Activated CD4-positive, CD25-positive, alpha-beta regulatory T cell treated with anti-CD3 and anti-CD28 coated beads, Interleukin-2, amount 50 U/mL, for 24 hours (primary cell): ENCODE data around the gene RCCD1.
"Not testable (repeated sequence)": the region's sequence is repeated elsewhere in the genome, so short reads cannot be mapped to it uniquely, and the experiment has no call there.

ENCODE experiments used
- ATAC-seq, 2 donors: fragments of 150-1000 bp; cut with Tn5 transposase; one replicate each; pipeline ENCODE4 v1.10.0; 2021; ENCODE audit warnings: mild to moderate bottlenecking in 1 of 2, moderate library complexity in 1 of 2

Gene RCCD1, protein sequence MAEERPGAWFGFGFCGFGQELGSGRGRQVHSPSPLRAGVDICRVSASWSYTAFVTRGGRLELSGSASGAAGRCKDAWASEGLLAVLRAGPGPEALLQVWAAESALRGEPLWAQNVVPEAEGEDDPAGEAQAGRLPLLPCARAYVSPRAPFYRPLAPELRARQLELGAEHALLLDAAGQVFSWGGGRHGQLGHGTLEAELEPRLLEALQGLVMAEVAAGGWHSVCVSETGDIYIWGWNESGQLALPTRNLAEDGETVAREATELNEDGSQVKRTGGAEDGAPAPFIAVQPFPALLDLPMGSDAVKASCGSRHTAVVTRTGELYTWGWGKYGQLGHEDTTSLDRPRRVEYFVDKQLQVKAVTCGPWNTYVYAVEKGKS

DNA sequence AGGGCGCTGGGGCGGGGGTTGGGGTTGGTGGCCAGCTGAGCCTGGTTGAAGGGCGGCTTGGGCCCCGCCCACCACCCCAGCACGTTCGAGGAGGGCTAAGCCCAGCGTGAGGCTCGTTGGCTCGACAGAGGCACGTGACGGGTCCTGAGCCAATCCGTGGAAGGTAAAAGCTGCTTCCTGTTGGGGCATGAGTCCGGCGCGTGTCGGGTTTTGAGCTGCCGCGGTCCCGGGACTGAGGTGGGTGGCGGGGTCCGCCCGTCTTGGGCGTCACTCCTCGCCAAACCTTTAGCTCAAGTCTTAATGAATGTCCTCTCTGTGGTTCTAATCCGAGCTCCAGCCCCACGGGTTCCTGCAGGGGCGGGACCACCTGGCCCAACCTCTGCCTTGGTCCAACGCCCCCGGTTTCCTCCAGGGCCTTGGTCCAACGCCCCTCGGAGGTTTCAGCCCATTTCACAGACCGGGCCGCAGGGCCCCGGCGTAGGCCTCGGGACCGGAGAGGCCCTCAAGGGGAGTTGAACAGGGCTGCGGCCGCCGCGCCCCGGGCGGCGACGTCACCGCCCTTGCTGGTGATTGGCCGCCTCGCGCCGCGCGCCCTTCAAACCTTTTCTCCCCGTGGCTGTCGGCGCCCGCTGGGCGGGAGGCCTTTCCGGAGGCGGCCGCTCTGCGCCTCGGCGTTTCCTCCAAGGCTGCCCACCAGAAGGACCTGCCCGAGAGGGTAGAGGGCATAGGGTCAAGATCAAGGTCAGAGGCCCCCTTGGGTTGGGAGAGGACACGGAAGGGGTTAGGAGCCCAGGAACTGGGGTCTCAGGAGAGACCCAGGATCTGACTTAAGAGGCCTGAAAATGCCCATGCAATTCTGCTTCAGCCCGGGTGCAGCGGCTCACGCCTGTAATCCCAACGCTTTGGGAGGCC, at the start of gene RCCD1:
Gene RCCD1 (plus strand): TSS at position 173 of the 912 bp plus-strand sequence. CDS start 1,851 bp downstream, outside the sequence.
- ATAC-seq: peak; percentile 98

DNA sequence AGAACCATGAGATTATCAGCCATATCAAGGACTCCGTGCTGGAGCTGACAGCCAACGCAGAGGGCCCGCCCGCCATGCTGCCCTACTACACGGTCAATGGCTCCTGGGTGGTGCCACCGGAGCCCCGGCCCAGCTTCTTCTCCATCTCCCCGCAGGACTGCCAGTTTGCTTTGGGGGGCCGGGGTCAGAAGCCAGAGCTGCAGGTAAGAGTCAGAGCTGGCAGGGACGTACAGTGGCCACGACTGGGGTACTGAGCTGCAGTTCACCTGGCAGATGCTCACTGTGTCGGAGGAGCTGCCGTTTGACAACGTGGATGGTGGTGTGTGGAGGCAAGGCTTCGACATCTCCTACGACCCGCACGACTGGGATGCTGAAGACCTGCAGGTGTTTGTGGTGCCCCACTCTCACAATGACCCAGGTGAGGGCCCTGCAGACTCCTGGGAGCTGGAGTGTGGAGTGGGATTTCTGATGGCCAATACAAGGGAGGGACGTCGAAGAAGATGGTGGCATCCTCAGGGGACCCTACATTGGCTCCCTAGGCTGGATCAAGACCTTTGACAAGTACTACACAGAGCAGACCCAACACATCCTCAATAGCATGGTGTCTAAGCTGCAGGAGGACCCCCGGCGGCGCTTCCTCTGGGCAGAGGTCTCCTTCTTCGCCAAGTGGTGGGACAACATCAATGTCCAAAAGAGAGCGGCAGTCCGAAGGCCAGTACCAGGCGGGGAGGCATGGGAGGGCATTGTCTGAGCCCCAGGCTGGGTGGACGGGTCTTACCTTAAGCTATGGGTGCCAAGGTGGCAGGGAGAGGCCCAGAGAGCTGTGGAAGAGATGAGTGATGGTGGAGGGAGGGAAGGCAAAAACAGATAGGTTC, 49.1 kb upstream of the RCCD1 start:
- no peak for ATAC-seq

DNA sequence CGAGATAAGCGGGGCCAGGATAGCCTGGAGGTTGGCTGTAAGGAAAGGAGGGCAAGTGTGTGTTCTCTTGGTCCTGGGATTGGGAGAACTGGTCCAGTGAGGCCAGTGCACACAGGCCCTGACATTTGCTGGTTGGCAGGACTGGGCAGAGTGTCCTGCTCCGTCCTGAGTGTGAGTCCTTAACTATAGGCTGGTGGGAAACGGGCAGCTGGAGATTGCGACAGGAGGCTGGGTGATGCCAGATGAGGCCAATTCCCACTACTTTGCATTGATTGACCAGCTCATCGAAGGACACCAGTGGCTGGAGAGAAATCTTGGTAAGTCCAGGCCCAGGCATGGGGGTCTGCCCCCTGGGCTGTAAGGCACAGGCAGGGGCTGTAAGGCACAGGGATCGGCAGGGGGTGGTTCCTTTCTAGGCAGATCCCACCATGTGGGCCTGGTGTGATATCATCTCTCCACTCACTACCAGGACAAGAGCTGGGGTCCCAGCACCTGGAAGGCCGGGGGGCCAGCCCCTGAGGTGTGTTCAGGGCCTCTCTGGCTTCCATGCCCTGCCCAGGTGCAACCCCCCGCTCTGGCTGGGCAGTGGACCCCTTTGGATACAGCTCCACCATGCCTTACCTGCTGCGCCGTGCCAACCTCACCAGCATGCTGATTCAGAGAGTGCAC, 48.4 kb upstream of the RCCD1 start:
- no peak for ATAC-seq

DNA sequence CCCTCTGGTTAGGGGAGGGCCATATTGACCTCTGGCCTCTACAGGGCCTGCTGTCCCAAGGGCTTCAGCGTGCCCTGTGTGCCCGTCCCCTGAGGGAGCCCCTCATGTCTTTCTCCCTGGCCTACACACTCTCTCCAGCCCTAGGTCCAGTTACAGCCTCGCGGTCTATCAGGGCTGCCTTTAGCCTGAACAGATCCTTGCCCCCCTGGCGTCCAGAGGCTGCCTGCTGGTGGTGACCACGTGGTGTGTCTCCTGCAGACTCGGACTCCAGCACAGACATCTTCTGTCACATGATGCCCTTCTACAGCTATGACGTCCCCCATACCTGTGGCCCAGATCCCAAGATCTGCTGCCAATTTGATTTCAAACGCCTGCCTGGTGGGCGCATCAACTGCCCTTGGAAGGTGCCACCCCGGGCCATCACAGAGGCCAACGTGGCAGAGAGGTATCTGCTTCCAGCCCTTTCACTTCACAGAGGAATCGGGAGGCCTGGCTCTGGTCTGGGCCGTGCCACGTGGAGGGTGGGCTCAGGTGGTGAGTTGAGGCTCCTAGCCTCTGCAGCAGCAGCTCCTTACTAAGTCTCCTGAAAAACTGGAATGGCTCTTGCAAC, 47.5 kb upstream of the RCCD1 start:
- ATAC-seq: no peak

DNA sequence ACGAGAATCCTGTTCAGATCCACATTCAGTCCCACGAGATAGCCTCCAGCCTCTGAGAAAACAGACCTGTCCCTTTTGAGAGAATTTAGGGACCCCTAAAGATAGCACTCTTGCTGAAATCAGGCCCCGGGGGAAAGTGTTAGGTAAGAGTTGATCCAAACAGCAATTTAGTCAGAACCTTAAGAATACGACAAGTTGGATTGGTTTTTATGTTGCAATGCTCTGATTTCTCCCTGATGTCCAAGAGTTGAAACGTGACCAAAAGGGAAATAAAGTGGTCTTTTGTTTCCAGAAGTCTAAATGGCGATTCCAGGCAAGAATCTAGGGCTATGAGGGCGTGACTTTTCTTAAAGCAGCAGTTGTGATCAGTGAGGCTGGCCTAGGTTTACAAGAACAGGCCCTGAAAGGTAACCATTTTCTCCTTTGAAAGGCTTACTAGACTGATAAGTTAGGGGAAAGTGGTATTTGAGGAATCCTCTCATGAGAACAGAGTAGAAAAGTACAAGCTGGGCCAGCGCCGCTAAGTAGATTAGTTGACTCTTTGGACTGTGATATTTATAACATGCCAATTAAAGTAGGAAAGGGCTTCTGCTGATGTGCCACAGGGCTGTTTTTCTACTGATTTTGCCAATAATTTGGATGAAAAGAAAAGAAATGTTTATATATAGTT, 46.7 kb upstream of the RCCD1 start:
- ATAC-seq: no peak

DNA sequence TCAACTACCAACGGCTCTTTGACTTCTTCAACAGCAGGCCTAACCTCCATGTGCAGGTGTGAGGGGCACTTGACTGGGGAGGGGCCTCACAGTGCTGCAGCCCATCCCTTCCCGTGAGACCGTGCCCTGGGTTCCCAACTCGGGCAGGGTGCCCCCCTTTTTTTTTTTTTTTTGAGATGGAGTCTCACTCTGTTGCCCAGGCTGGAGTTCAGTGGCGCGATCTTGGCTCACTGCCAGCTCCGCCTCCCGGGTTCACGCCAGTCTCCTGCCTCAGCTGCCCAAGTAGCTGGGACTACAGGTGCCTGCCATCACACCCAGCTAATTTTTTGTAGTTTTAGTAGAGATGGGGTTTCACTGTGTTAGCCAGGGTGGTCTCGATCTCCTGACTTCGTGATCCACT, 45.2 kb upstream of the RCCD1 start:
- ATAC-seq: not testable (repeated sequence)

DNA sequence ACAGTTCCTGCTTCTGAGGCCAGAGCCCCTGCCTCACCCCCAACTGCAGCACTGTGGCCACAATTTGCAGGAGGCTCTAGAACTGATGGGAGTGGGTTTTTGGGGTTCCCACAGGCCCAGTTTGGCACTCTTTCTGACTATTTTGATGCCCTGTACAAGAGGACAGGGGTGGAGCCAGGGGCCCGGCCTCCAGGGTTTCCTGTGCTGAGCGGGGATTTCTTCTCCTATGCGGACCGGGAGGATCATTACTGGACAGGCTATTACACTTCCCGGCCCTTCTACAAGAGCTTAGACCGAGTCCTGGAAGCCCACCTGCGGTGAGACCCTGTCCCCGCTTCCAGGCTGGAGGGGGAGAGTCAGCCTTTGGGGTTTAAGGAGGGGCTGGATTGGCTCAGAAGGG, 44.7 kb upstream of the RCCD1 start:
- no peak for ATAC-seq

DNA sequence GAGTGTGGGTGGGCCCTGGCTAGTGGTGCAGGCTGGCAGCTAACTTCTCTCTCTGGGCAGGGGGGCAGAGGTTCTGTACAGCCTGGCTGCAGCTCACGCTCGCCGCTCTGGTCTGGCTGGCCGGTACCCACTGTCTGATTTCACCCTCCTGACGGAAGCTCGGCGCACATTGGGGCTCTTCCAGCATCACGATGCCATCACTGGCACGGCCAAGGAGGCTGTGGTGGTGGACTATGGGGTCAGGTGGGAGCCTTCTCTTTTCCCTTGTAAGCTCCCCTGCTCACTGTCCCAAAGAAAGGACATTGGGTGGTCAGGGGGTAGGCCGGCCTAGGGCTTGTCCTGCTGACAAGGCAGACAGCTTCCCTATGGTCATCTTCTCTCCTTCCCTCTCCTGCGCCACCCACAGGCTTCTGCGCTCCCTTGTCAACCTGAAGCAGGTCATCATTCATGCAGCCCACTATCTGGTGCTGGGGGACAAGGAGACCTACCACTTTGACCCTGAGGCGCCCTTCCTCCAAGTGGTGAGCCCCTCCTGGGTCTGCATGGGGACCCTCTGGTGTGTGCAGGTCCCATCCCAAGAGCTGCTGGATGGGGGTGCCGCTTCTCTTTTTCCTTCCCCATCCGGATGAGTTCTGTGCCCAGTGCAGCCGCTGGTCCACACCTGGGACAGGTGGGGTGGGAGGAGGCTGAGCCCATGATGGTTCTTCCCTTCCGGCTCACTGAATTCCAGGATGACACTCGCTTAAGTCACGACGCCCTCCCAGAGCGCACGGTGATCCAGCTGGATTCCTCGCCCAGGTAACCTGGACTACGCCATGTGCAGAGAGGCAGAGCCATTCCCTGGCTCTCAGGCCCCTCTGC, 44.0 kb upstream of the RCCD1 start:
- ATAC-seq: no peak

DNA sequence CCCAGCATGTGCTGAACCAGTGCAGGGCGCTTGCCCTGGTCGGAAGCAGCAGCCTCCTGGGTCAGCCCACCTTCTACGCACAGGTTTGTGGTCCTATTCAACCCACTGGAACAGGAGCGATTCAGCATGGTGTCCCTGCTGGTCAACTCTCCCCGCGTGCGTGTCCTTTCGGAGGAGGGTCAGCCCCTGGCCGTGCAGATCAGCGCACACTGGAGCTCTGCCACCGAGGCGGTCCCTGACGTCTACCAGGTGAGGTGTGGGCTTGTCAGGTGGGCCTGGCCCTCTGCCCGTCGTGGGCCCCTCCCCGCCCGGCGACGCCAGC, 43.4 kb upstream of the RCCD1 start:
- ATAC-seq: no peak

DNA sequence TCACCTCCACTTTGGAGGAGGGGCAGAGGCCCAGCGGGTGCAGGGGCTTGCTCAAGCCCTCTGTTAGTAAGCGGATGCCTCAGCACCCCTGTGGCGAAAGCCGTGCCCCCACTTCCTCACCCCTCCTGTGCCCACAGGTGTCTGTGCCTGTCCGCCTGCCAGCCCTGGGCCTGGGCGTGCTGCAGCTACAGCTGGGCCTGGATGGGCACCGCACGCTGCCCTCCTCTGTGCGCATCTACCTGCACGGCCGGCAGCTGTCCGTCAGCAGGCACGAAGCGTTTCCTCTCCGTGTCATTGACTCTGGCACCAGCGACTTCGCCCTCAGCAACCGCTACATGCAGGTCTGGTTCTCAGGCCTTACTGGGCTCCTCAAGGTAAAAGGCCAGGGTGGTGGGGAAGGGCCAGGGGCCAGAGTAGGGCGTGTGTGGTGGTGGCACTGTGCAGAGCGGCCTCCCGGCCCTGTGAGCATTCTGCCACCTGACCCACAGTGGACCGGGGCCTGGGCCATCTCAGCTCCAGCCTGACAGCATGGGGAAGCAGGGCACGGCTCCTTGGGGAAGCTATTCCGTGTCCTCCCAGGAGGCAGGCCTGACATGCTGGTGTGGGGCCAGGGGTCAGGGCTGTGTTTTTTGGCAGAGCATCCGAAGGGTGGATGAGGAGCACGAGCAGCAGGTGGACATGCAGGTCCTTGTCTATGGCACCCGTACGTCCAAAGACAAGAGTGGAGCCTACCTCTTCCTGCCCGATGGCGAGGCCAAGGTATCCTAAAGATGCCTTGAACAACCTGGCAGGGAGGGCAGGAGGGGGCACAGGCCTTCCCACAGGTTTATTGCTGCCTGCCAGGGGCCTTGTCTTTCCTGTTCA, 42.5 kb upstream of the RCCD1 start:
- ATAC-seq: no peak

DNA sequence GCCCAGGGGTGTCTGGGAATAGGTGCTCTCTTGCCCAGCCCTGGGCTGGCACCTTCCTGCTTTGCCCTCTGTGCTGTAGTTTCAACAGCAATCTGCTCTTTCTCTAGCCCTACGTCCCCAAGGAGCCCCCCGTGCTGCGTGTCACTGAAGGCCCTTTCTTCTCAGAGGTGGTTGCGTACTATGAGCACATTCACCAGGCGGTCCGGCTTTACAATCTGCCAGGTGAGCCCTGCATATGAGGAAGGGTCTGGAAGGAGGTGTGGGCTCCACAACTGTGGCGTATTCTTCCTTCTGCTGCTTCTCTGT, 42.0 kb upstream of the RCCD1 start:
- ATAC-seq: no peak

DNA sequence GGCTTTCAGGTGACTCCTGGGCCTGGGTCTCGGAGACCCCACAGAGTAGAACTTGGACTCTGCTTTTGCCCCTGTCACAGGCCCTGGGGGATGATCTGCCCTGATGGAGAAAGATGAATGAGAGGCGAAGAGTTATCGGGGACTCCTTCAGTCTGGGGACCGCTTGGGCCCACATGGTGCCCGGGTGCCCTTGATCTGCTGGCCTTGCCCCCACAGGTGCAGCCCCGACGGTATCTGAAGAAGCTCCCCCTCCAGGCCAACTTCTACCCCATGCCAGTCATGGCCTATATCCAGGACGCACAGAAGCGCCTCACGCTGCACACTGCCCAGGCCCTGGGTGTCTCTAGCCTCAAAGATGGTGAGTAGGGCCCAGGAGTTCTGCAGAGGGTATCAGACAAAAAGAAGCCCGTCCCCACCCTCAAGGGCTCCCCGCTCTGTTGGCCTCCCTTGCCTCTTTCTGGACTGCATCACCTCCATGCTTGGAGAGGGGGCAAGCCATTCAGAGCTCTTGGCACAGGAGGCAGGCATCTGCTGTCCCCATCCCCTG, 41.2 kb upstream of the RCCD1 start:
- ATAC-seq: no peak

DNA sequence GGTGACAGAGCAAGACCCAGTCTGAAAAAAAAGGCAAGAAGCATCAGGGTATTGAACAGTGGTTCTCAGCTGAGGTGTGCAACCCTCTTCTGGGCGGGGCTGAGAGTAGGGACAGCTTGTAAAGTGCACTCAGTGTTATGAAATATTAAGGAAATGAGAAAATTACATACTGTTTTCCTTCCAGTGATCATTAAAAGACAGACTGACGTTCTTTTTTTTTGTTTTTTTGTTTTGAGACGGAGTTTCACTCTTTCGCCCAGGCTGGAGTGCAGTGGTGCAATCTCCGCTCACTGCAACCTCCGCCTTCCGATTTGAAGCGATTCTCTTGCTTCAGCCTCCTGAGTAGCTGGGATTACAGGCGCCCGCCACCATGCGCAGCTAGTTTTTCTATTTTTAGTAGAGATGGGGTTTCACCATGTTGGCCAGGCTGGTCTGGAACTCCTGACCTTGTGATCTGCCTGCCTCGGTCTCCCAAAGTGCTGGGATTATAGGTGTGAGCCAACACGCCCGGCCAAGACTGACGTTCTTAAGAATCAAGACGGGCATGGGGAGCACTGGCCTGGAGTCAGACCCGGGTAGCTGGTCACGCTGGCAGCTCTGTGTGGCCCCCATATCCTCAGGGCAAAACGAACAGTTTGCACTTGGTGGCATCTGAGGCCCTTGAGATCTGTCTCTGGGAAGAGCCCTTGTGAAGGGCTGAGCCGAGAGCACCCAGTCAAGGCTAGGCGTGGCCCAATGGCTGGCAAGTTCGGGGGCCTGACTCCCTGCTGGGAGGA, 40.2 kb upstream of the RCCD1 start:
- no peak for ATAC-seq

DNA sequence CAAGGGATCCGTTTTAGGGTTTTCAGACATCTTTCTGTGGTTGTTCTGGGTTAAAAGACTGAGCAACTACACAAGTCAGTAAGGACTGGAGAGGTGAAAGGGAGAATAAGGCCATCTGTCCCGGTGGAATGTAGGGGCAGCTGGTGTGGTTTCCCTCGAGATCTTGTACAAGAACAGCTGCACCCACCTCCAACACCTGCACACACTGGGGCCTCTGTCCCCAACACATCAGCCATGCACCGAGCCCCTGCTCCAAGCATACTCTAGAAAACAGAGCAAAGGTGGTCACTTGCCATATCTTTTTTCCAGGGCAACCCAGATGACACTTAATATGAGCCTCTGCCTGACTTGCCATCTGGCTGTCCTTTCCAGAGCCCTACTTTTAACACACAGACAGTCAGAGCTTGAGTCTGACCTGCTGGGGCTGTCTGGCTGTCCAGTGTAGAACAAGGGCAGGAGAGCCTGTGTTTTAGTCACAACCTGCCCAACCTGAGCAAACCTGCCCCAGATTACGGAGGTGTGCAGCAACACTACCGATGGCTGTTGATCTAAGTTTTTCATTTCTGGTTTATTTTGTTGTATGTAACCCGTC, 39.4 kb upstream of the RCCD1 start:
- no peak for ATAC-seq

DNA sequence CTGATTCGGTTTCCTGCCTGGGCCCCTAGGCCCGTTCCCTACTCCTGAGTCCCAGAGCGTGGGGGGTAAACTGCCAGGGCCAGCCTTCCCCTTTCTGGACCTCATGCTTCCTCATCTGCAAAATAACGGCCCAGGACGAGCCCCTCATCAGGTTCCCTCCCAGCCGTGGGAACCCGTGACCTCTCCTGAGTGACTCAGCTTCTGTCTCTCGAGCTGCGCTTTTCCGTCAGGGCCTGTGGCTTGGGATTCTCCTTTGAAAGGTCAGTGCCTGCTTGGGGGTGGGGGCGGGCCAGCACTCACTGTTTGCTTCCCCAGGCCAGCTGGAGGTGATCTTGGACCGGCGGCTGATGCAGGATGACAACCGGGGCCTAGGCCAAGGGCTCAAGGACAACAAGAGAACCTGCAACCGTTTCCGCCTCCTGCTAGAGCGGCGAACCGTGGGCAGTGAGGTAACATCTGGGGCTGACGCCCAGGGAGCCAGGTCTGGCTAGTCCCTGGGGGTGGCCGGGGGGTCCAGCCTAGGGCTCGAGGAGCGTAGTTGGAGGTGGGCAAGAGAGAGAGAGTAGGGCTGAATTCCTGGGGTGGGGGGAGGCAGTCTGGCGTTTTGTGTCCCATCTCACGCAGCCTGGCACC, 38.8 kb upstream of the RCCD1 start:
- ATAC-seq: no peak

DNA sequence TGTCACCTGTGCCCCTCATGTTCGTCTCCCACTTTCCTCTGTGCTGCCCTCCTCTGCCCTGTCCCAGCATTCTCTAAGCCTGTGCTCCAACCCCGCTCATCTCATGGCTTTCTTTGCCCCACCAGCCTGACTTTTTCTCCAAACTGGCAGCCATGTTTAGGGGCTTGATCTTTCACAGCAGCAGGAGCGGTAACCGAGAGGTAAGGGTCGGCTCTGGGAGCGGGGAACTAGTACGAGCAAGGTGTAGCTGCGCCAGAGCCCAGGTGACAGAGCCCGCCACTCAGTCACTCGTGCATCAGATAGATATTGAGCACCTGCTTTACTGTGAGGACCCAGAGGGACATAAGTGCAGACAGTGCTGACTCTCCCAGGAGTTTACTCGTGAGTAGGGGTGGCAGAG, 38.2 kb upstream of the RCCD1 start:
- ATAC-seq: no peak

DNA sequence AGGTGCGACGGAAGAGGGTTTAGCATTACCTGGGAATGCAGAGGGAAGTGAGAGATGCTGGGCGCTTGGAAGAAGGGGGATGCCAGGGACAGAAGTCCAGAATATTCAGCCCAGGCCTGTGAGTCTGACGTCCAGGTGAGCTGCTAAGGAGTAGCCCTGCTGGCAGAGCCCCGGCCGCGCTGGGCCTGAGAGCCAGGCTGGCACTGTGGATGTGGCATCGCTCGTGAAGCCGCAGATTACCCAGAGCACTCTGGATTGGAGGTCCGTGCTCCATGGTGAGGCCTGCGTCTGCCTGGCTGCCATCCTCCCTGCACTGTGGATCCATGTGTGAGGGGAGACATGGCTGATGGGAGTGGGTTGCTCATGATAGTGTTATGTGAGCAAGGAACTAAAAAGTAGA, 37.1 kb upstream of the RCCD1 start:
- ATAC-seq: no peak
